Fibroblast of lung (primary cell): Measurements from ENCODE around the gene SH3YL1.

Experiments
- EZH2 ChIP-seq: IDR thresholded peaks from 2 replicates; pipeline ENCODE4 v1.5.1; 2012; ENCODE audit warnings: low read length, control low read depth, mild to moderate bottlenecking; ENCODE audit errors: missing control alignments
- TF ChIP-seq, protein P1 (sequence below), 2 donors: IDR thresholded peaks in 1 of 2; conservative IDR thresholded peaks in 1 of 2; 1 replicate in 1 of 2; 2 replicates in 1 of 2; pipeline ENCODE4 v1.5.1; 2011 to 2012; ENCODE audit warnings: low read length in 2 of 2, control low read depth in 1 of 2, inconsistent platforms in 1 of 2, low read depth in 1 of 2, mild to moderate bottlenecking in 1 of 2

DNA sequence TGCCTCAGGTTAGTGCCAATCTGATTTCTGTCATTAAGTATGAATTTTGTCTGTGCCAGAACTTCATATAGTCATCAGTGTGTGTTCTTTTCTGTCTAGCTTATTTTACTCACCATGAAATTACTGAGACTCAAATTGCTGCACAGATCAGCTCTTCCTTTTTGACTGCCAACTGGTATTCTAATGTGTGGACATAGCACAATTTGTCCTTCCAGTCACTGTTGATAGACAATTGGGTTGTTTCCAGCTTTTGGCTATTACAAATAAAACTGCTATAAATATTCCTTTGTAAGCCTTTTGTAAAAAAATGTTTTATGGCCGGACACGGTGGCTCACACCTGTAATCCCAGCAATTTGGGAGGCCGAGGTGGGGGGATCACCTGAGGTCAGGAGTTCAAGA is 7.7 kb downstream of the SH3YL1 start:
- no peak for TF ChIP-seq EZH2
- TF ChIP-seq, protein P1, sequence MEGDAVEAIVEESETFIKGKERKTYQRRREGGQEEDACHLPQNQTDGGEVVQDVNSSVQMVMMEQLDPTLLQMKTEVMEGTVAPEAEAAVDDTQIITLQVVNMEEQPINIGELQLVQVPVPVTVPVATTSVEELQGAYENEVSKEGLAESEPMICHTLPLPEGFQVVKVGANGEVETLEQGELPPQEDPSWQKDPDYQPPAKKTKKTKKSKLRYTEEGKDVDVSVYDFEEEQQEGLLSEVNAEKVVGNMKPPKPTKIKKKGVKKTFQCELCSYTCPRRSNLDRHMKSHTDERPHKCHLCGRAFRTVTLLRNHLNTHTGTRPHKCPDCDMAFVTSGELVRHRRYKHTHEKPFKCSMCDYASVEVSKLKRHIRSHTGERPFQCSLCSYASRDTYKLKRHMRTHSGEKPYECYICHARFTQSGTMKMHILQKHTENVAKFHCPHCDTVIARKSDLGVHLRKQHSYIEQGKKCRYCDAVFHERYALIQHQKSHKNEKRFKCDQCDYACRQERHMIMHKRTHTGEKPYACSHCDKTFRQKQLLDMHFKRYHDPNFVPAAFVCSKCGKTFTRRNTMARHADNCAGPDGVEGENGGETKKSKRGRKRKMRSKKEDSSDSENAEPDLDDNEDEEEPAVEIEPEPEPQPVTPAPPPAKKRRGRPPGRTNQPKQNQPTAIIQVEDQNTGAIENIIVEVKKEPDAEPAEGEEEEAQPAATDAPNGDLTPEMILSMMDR (conservative IDR thresholded peaks at IDR 0.05 in 1 of 2, IDR thresholded peaks at IDR 0.05 in 1 of 2; ENCODE audit: low read depth in 1 of 2, low read length in 2 of 2), result no peak
